Measurements from ENCODE around the gene ITPRIPL2. TPM values are rescaled to one million over a fixed set of nuclear protein-coding genes. Genes with fewer than 3 reads are reported as not detected.

Gene ITPRIPL2
- total and polyA plus RNA-seq, 2 of the 4 experiments (the other 2 are of a cell fraction) = 9.2 to 11.1 TPM

DNA sequence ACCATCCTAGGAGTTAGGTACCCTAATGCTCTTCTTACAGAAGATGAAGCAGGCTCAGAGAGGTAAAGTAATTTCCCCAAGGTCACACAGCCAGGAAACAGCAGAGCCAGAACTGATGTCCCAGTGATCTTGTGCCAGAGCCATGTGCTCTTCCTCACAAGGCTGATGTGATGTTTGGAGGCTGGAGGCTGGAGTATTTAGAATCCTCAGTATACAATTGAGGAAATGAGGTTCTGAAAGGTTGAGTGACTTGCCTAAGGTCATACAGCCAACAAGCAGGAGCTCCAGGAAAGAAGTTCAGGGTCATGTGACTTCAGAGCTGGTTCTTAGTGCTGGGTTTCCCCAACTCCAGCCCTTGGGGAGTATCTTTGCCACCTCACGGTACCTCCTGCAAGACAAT lies 18.5 kb downstream of the ITPRIPL2 start:
- no peak overlapping the region for H3K4me2 ChIP-seq (ENCODE audit: low read depth, low read length)
- peaks cover 33% of the 10 kb centered on the region for H3K4me1 ChIP-seq (ENCODE audit: control insufficient read depth, insufficient read depth, low read length)
- no peak overlapping the region for H3K9ac ChIP-seq (ENCODE audit: low read depth, low read length)
- WGBS, 2 experiments (ENCODE audit: extremely low coverage in 2 of 2, insufficient read length in 1 of 2) = no CpG with 5 or more reads among the region's 1 CpG
- H2BK15ac ChIP-seq (ENCODE audit: low read depth, low read length) = 0 out of 3 replicates have a peak overlapping the region, but pooled peaks have one; percentile 71
- H4K20me1 ChIP-seq (ENCODE audit: insufficient read depth, low read length) = no peaks in the 10 kb centered on the region
- dilution Hi-C loops (cut with HindIII; ENCODE audit: low sequenced_read_pairs, unreplicated experiment) (no loop called here), intact Hi-C loops (cut with micrococcal nuclease) (no loop called here), in situ Hi-C loops (cut with MboI; ENCODE audit: low sequenced_read_pairs) (no loop called here)
- DNase-seq (no peak), ATAC-seq (ENCODE audit: low read depth) (no peak)
- H2BK120ac ChIP-seq (ENCODE audit: low read depth, low read length) = peak overlapping the region; percentile 4; the same call in 1 of the 2 replicates
- peak overlapping the region; percentile 62 for H2BK20ac ChIP-seq (ENCODE audit: low read depth, low read length)
- H3K23ac ChIP-seq (ENCODE audit: low read depth, low read length) = no peak overlapping the region
- no TSS peak for BruUV-seq (replicated peaks)
- H2BK5ac ChIP-seq (ENCODE audit: low read depth, low read length, poor library complexity, severe bottlenecking) = no peak overlapping the region
- TF ChIP-seq, protein P1, sequence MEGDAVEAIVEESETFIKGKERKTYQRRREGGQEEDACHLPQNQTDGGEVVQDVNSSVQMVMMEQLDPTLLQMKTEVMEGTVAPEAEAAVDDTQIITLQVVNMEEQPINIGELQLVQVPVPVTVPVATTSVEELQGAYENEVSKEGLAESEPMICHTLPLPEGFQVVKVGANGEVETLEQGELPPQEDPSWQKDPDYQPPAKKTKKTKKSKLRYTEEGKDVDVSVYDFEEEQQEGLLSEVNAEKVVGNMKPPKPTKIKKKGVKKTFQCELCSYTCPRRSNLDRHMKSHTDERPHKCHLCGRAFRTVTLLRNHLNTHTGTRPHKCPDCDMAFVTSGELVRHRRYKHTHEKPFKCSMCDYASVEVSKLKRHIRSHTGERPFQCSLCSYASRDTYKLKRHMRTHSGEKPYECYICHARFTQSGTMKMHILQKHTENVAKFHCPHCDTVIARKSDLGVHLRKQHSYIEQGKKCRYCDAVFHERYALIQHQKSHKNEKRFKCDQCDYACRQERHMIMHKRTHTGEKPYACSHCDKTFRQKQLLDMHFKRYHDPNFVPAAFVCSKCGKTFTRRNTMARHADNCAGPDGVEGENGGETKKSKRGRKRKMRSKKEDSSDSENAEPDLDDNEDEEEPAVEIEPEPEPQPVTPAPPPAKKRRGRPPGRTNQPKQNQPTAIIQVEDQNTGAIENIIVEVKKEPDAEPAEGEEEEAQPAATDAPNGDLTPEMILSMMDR (conservative IDR thresholded peaks at IDR 0.05; ENCODE audit: low read depth, low read length) = no peak
- TF ChIP-seq MXI1 (IDR thresholded peaks at IDR 0.05; ENCODE audit: borderline replicate concordance, low read depth, low read length) = no peak
- TF ChIP-seq CHD1 (IDR thresholded peaks at IDR 0.05; ENCODE audit: low read depth, low read length) = no peak
- TF ChIP-seq CEBPB (IDR thresholded peaks at IDR 0.05; ENCODE audit: low read depth, low read length) = no peak
- no peak for TF ChIP-seq MAZ (IDR thresholded peaks at IDR 0.05; ENCODE audit: borderline replicate concordance, low read depth, low read length)
- TF ChIP-seq RAD21 (IDR thresholded peaks at IDR 0.05; ENCODE audit: low read length) = no peak
- no peak for TF ChIP-seq MAFK (IDR thresholded peaks at IDR 0.05; ENCODE audit: low read depth, low read length)
- TF ChIP-seq RFX5 (IDR thresholded peaks at IDR 0.05; ENCODE audit: low read depth, low read length) = no peak
- no peak for TF ChIP-seq NFE2L2 (IDR thresholded peaks at IDR 0.05; ENCODE audit: low read depth, low read length)
- no peak for TF ChIP-seq BHLHE40 (IDR thresholded peaks at IDR 0.05; ENCODE audit: low read depth, low read length)
- TF ChIP-seq, protein P2, sequence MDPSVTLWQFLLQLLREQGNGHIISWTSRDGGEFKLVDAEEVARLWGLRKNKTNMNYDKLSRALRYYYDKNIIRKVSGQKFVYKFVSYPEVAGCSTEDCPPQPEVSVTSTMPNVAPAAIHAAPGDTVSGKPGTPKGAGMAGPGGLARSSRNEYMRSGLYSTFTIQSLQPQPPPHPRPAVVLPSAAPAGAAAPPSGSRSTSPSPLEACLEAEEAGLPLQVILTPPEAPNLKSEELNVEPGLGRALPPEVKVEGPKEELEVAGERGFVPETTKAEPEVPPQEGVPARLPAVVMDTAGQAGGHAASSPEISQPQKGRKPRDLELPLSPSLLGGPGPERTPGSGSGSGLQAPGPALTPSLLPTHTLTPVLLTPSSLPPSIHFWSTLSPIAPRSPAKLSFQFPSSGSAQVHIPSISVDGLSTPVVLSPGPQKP (IDR thresholded peaks at IDR 0.05; ENCODE audit: borderline replicate concordance, low read depth, low read length) = no peak
- no peak for TF ChIP-seq RCOR1 (IDR thresholded peaks at IDR 0.05; ENCODE audit: insufficient replicate concordance, low read length)
- no peak for TF ChIP-seq POLR2A (IDR thresholded peaks at IDR 0.05; ENCODE audit: low read depth, low read length)
- TF ChIP-seq FOS (IDR thresholded peaks at IDR 0.05; ENCODE audit: low read depth, low read length) = no peak
- TF ChIP-seq, protein P3, sequence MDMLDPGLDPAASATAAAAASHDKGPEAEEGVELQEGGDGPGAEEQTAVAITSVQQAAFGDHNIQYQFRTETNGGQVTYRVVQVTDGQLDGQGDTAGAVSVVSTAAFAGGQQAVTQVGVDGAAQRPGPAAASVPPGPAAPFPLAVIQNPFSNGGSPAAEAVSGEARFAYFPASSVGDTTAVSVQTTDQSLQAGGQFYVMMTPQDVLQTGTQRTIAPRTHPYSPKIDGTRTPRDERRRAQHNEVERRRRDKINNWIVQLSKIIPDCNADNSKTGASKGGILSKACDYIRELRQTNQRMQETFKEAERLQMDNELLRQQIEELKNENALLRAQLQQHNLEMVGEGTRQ (IDR thresholded peaks at IDR 0.05; ENCODE audit: low read depth, low read length) = no peak
- TF ChIP-seq SMC3 (IDR thresholded peaks at IDR 0.05; ENCODE audit: low read depth, low read length) = no peak
- no peak overlapping the region; the same call in 1 of the 2 replicates for H3K14ac ChIP-seq (replicated peaks; ENCODE audit: low read depth, low read length)
- no peak overlapping the region for H3K56ac ChIP-seq (ENCODE audit: extremely low read depth, insufficient read depth, low read length)
- peak overlapping the region; percentile 51 for H3K4ac ChIP-seq (ENCODE audit: low read depth, low read length)
- H4K5ac ChIP-seq (ENCODE audit: low read depth, low read length) = no peak overlapping the region
- no peaks in the 10 kb centered on the region for H3K9me3 ChIP-seq (ENCODE audit: control insufficient read depth, insufficient read depth, low read length)
- H2AK9ac ChIP-seq (replicated peaks; ENCODE audit: low read depth, low read length, poor library complexity) = no peak overlapping the region
- no peak overlapping the region for H3K27ac ChIP-seq (ENCODE audit: insufficient read depth, low read length)
- POLR2A ChIA-PET (ENCODE audit: unreplicated experiment) = no interaction called here
- H3K36me3 ChIP-seq (ENCODE audit: control insufficient read depth, insufficient read depth, low read length) = no peaks in the 10 kb centered on the region
- H2AFZ ChIP-seq (replicated peaks; ENCODE audit: low read length, poor library complexity) = no peak overlapping the region
- no peaks in the 10 kb centered on the region for H3K27me3 ChIP-seq (ENCODE audit: control insufficient read depth, insufficient read depth, low read length)
- H3K4me3 ChIP-seq (ENCODE audit: insufficient read depth, low read depth, low read length) = no peak overlapping the region
- peak overlapping the region; percentile 20; the same call in 1 of the 2 replicates for H4K91ac ChIP-seq (ENCODE audit: insufficient read depth, low read depth, low read length)
- peaks cover 0 to 13% of the 10 kb centered on the region in 2 experiments; a peak in 2 of 4 replicates for H3K79me1 ChIP-seq (ENCODE audit: low read depth in 1 of 2, low read length in 2 of 2)
- H2AK5ac ChIP-seq (ENCODE audit: low read depth, low read length) = peak overlapping the region; percentile 25; the same call in 1 of the 2 replicates
- H4K8ac ChIP-seq (ENCODE audit: low read depth in 2 of 2, low read length in 2 of 2) = peak overlapping the region in 1 of 2 experiments; percentile 32; a peak in 1 of 4 replicates
- CTCF ChIA-PET = interaction anchor here (1.0 kb wide), 1 partner anchor 37 kb away, joined by 3 read pairs; no protein-coding TSS in a partner anchor
- H3K9me1 ChIP-seq (ENCODE audit: insufficient read depth, low read length) = peaks cover 29% of the 10 kb centered on the region
- no peak overlapping the region for H3K18ac ChIP-seq (ENCODE audit: low read depth, low read length)
